ENCODE results near the gene P4HTM. TPM values are rescaled to one million over a fixed set of nuclear protein-coding genes. Genes with fewer than 3 reads are reported as not detected.

P4HTM gene
- total and polyA plus RNA-seq, 4 donors: 36.0 to 66.4 (median 47.5) TPM

- Histone ChIP-seq H3K27me3 (ENCODE audit: control insufficient read depth in 3 of 3, insufficient read depth in 3 of 3, low read length in 2 of 3) (no peaks in the 10 kb centered on the region), H3K9ac (ENCODE audit: insufficient read depth in 1 of 2, low read length in 2 of 2) (no peak overlapping the region), H3K27ac (ENCODE audit: low read depth in 1 of 2, low read length in 1 of 2) (no peak overlapping the region), H3K4me3 (no peak overlapping the region), H3K36me3 (ENCODE audit: control insufficient read depth in 4 of 4, insufficient read depth in 4 of 4, low read length in 4 of 4) (peaks cover 0 to 12% (median 3%) of the 10 kb centered on the region in 4 donors), H3K9me3 (ENCODE audit: control insufficient read depth in 4 of 4, insufficient read depth in 3 of 4, low read length in 3 of 4) (no peaks in the 10 kb centered on the region), H3K4me1 (ENCODE audit: control insufficient read depth in 5 of 5, insufficient read depth in 5 of 5, low read length in 5 of 5) (peaks cover 2 to 10% (median 4%) of the 10 kb centered on the region in 5 donors)
- 97 to 98% methylated on average over 8 of the region's 8 CpGs for WGBS, 2 donors
- DNase-seq (no peak), ATAC-seq (ENCODE audit: insufficient read depth, low FRiP score) (no peak)
- no peak for TF ChIP-seq CTCF (IDR thresholded peaks at IDR 0.05; ENCODE audit: control extremely low read depth, extremely low read depth)
Observed at GRCh38 chr3:48996640-48997039, 6.6 kb downstream of the P4HTM start.

- Histone ChIP-seq H3K9ac (ENCODE audit: insufficient read depth in 1 of 2, low read length in 2 of 2) (no peak overlapping the region), H3K4me3 (no peak overlapping the region), H3K27ac (ENCODE audit: low read depth in 1 of 2, low read length in 1 of 2) (no peak overlapping the region), H3K4me1 (ENCODE audit: control insufficient read depth in 5 of 5, insufficient read depth in 5 of 5, low read length in 5 of 5) (peaks cover 0 to 9% (median 0%) of the 10 kb centered on the region in 5 donors), H3K36me3 (ENCODE audit: control insufficient read depth in 4 of 4, insufficient read depth in 4 of 4, low read length in 4 of 4) (peaks cover 0 to 12% (median 1%) of the 10 kb centered on the region in 4 donors), H3K9me3 (ENCODE audit: control insufficient read depth in 4 of 4, insufficient read depth in 3 of 4, low read length in 3 of 4) (no peaks in the 10 kb centered on the region), H3K27me3 (ENCODE audit: control insufficient read depth in 3 of 3, insufficient read depth in 3 of 3, low read length in 2 of 3) (no peaks in the 10 kb centered on the region)
- DNase-seq: no peak
- ATAC-seq (ENCODE audit: insufficient read depth, low FRiP score): no peak
- 87 to 89% methylated on average over 8 of the region's 8 CpGs for WGBS, 2 donors
- no peak for TF ChIP-seq CTCF (IDR thresholded peaks at IDR 0.05; ENCODE audit: control extremely low read depth, extremely low read depth)
Observed at GRCh38 chr3:48997102-48997635, 7.1 kb downstream of the P4HTM start.

- Histone ChIP-seq H3K4me1 (ENCODE audit: control insufficient read depth in 5 of 5, insufficient read depth in 5 of 5, low read length in 5 of 5) (peaks cover 0 to 9% (median 2%) of the 10 kb centered on the region in 5 donors), H3K27ac (ENCODE audit: low read depth in 1 of 2, low read length in 1 of 2) (no peak overlapping the region), H3K36me3 (ENCODE audit: control insufficient read depth in 4 of 4, insufficient read depth in 4 of 4, low read length in 4 of 4) (peaks cover 0 to 12% (median 1%) of the 10 kb centered on the region in 4 donors), H3K4me3 (no peak overlapping the region), H3K9ac (ENCODE audit: insufficient read depth in 1 of 2, low read length in 2 of 2) (no peak overlapping the region), H3K9me3 (ENCODE audit: control insufficient read depth in 4 of 4, insufficient read depth in 3 of 4, low read length in 3 of 4) (no peaks in the 10 kb centered on the region), H3K27me3 (ENCODE audit: control insufficient read depth in 3 of 3, insufficient read depth in 3 of 3, low read length in 2 of 3) (no peaks in the 10 kb centered on the region)
- TF ChIP-seq CTCF (IDR thresholded peaks at IDR 0.05; ENCODE audit: control extremely low read depth, extremely low read depth): no peak
- ATAC-seq (ENCODE audit: insufficient read depth, low FRiP score) (no peak), DNase-seq (peak in 2 of 3 donors; percentile 55 to 60)
- 83 to 87% methylated on average over 20 of the region's 20 CpGs for WGBS, 2 donors
Observed at GRCh38 chr3:48997714-48998637, 7.9 kb downstream of the P4HTM start.
